ENCODE measurements around the gene TNFRSF18. TPM values are rescaled to one million over a fixed set of nuclear protein-coding genes. Genes with fewer than 3 reads are reported as not detected.

TNFRSF18 gene
- total and polyA plus RNA-seq, 10 of the 15 experiments (the other 5 are each of a cell fraction or from before 2014, with no cell fraction given): 0.18 to 7.5 (median 1.5) TPM; not detected in 1

- intact Hi-C loops (cut with micrococcal nuclease; ENCODE audit: unreplicated experiment) (no loop called here), in situ Hi-C loops (cut with MboI) (no loop called here)
- no peak overlapping the region for H2AFZ ChIP-seq (ENCODE audit: control insufficient read depth, low read depth, low read length)
- no TSS peak for BruUV-seq (replicated peaks)
- H3K9ac ChIP-seq (ENCODE audit: control insufficient read depth, insufficient read depth, low read length): no peak overlapping the region
- POLR2A ChIA-PET: interaction anchor here (0.6 kb wide), 1 partner anchor 202 kb away, joined by 5 read pairs; no protein-coding TSS in a partner anchor
- H3K79me2 ChIP-seq (ENCODE audit: control insufficient read depth, insufficient read depth, low read length): no peaks in the 10 kb centered on the region
- RAD21 ChIA-PET (ENCODE audit: unreplicated experiment): interaction anchor here (1.3 kb wide), 1 partner anchor 11 kb away, joined by 4 read pairs; no protein-coding TSS in a partner anchor
- no peaks in the 10 kb centered on the region for H3K36me3 ChIP-seq (ENCODE audit: control insufficient read depth in 2 of 2, insufficient read depth in 2 of 2, low read length in 1 of 2)
- no peak overlapping the region for H3K4me3 ChIP-seq
- ATAC-seq: no peak
- no peaks in the 10 kb centered on the region for H4K20me1 ChIP-seq (ENCODE audit: control insufficient read depth, insufficient read depth)
- 32% methylated on average over 5 of the region's 11 CpGs for WGBS (ENCODE audit: insufficient coverage, insufficient replicate concordance, low lambda C conversion rate, missing lambda C conversion rate)
- SMC1A ChIA-PET (ENCODE audit: uncharacterized antibody, unreplicated experiment): no interaction called here
- H3K27me3 ChIP-seq (replicated peaks in 1 of 2; ENCODE audit: control insufficient read depth in 2 of 2, insufficient read depth in 2 of 2, low read length in 1 of 2): no peaks in the 10 kb centered on the region
- no peak for TF ChIP-seq SREBF1 (IDR thresholded peaks at IDR 0.05; ENCODE audit: low read length)
- TF ChIP-seq KLF5 (IDR thresholded peaks at IDR 0.05; ENCODE audit: partially characterized antibody): no peak
- no peak for TF ChIP-seq SUPT20H (IDR thresholded peaks at IDR 0.05; ENCODE audit: borderline replicate concordance, control insufficient read depth, low read depth, low read length)
- no peak for TF ChIP-seq STAT3 (IDR thresholded peaks at IDR 0.05; ENCODE audit: low read depth, low read length)
- no peak for TF ChIP-seq RAD21 (IDR thresholded peaks at IDR 0.05; ENCODE audit: insufficient read depth, low read depth, low read length)
- TF ChIP-seq, protein P1, sequence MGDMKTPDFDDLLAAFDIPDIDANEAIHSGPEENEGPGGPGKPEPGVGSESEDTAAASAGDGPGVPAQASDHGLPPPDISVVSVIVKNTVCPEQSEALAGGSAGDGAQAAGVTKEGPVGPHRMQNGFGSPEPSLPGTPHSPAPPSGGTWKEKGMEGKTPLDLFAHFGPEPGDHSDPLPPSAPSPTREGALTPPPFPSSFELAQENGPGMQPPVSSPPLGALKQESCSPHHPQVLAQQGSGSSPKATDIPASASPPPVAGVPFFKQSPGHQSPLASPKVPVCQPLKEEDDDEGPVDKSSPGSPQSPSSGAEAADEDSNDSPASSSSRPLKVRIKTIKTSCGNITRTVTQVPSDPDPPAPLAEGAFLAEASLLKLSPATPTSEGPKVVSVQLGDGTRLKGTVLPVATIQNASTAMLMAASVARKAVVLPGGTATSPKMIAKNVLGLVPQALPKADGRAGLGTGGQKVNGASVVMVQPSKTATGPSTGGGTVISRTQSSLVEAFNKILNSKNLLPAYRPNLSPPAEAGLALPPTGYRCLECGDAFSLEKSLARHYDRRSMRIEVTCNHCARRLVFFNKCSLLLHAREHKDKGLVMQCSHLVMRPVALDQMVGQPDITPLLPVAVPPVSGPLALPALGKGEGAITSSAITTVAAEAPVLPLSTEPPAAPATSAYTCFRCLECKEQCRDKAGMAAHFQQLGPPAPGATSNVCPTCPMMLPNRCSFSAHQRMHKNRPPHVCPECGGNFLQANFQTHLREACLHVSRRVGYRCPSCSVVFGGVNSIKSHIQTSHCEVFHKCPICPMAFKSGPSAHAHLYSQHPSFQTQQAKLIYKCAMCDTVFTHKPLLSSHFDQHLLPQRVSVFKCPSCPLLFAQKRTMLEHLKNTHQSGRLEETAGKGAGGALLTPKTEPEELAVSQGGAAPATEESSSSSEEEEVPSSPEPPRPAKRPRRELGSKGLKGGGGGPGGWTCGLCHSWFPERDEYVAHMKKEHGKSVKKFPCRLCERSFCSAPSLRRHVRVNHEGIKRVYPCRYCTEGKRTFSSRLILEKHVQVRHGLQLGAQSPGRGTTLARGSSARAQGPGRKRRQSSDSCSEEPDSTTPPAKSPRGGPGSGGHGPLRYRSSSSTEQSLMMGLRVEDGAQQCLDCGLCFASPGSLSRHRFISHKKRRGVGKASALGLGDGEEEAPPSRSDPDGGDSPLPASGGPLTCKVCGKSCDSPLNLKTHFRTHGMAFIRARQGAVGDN (IDR thresholded peaks at IDR 0.05): no peak
- no peak for TF ChIP-seq SMARCA5 (IDR thresholded peaks at IDR 0.05)
- no peak for TF ChIP-seq ATF7 (IDR thresholded peaks at IDR 0.05; ENCODE audit: low read depth)
- no peak for TF ChIP-seq CHD1 (IDR thresholded peaks at IDR 0.05; ENCODE audit: low read depth, low read length)
- TF ChIP-seq SMAD1 (IDR thresholded peaks at IDR 0.05; ENCODE audit: low read depth, partially characterized antibody): no peak
- no peak for TF ChIP-seq SIX5 (IDR thresholded peaks at IDR 0.05; ENCODE audit: low read depth, low read length, severe bottlenecking)
- TF ChIP-seq, protein P2, sequence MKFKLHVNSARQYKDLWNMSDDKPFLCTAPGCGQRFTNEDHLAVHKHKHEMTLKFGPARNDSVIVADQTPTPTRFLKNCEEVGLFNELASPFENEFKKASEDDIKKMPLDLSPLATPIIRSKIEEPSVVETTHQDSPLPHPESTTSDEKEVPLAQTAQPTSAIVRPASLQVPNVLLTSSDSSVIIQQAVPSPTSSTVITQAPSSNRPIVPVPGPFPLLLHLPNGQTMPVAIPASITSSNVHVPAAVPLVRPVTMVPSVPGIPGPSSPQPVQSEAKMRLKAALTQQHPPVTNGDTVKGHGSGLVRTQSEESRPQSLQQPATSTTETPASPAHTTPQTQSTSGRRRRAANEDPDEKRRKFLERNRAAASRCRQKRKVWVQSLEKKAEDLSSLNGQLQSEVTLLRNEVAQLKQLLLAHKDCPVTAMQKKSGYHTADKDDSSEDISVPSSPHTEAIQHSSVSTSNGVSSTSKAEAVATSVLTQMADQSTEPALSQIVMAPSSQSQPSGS (IDR thresholded peaks at IDR 0.05; ENCODE audit: low read length): no peak
- TF ChIP-seq, protein P3, sequence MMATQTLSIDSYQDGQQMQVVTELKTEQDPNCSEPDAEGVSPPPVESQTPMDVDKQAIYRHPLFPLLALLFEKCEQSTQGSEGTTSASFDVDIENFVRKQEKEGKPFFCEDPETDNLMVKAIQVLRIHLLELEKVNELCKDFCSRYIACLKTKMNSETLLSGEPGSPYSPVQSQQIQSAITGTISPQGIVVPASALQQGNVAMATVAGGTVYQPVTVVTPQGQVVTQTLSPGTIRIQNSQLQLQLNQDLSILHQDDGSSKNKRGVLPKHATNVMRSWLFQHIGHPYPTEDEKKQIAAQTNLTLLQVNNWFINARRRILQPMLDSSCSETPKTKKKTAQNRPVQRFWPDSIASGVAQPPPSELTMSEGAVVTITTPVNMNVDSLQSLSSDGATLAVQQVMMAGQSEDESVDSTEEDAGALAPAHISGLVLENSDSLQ (IDR thresholded peaks at IDR 0.05): no peak
- TF ChIP-seq, protein P4, sequence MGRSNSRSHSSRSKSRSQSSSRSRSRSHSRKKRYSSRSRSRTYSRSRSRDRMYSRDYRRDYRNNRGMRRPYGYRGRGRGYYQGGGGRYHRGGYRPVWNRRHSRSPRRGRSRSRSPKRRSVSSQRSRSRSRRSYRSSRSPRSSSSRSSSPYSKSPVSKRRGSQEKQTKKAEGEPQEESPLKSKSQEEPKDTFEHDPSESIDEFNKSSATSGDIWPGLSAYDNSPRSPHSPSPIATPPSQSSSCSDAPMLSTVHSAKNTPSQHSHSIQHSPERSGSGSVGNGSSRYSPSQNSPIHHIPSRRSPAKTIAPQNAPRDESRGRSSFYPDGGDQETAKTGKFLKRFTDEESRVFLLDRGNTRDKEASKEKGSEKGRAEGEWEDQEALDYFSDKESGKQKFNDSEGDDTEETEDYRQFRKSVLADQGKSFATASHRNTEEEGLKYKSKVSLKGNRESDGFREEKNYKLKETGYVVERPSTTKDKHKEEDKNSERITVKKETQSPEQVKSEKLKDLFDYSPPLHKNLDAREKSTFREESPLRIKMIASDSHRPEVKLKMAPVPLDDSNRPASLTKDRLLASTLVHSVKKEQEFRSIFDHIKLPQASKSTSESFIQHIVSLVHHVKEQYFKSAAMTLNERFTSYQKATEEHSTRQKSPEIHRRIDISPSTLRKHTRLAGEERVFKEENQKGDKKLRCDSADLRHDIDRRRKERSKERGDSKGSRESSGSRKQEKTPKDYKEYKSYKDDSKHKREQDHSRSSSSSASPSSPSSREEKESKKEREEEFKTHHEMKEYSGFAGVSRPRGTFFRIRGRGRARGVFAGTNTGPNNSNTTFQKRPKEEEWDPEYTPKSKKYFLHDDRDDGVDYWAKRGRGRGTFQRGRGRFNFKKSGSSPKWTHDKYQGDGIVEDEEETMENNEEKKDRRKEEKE (IDR thresholded peaks at IDR 0.05): no peak
- TF ChIP-seq EED (IDR thresholded peaks at IDR 0.05; ENCODE audit: low read depth): no peak
- DNase-seq (ENCODE audit: low read depth, low spot score): no peak
- H3K4me2 ChIP-seq (ENCODE audit: control insufficient read depth, insufficient read depth): no peak overlapping the region
- H3K9me3 ChIP-seq (replicated peaks; ENCODE audit: control insufficient read depth, insufficient read depth, low read length): no peaks in the 10 kb centered on the region
- H3K4me1 ChIP-seq (ENCODE audit: control insufficient read depth, insufficient read depth, low read length): no peaks in the 10 kb centered on the region
- CTCF ChIA-PET: no interaction called here
- FAIRE-seq: no peak
- no peak overlapping the region for H3K27ac ChIP-seq (ENCODE audit: control insufficient read depth, insufficient read depth)
These were observed 33.9 kb upstream of the TNFRSF18 start for GRCh38 chr1:1240348-1240732.
